MM.1S (cell line): ENCODE results near the gene CPB2.

Experiments
- DNase-seq: peaks from one replicate; pipeline ENCODE4 v3.0.0-alpha.2; 2015
- H2AFZ ChIP-seq: fragments of 300-600 bp; sonication (generic); 2 replicates; pipeline ENCODE4 v1.6.0; 2016; ENCODE audit warnings: antibody characterized with exemption, low read length
- H3F3A ChIP-seq: fragments of 300-600 bp; sonication (generic); 2 replicates; pipeline ENCODE4 v1.6.1; 2016; ENCODE audit warnings: mild to moderate bottlenecking, antibody characterized with exemption, low read length, moderate library complexity, mixed read lengths; ENCODE audit not compliant: insufficient read depth
- H3K27ac ChIP-seq: fragments of 300-600 bp; sonication (generic); 2 replicates; pipeline ENCODE4 v1.5.1; 2016; ENCODE audit warnings: mild to moderate bottlenecking, low read length
- H3K27me3 ChIP-seq: fragments of 300-600 bp; sonication (generic); replicated peaks from 2 replicates; pipeline ENCODE4 v1.6.0; 2016; ENCODE audit warnings: low read length; ENCODE audit not compliant: insufficient read depth
- H3K36me3 ChIP-seq: fragments of 300-600 bp; sonication (generic); replicated peaks from 2 replicates; pipeline ENCODE4 v1.6.1; 2016; ENCODE audit warnings: mild to moderate bottlenecking, low read length, mixed read lengths; ENCODE audit not compliant: insufficient read depth
- H3K4me1 ChIP-seq: fragments of 300-600 bp; sonication (generic); 2 replicates; pipeline ENCODE4 v1.6.1; 2016; ENCODE audit warnings: low read length, mixed read lengths
- H3K4me2 ChIP-seq: fragments of 300-600 bp; sonication (generic); 2 replicates; pipeline ENCODE4 v1.6.0; 2016; ENCODE audit warnings: low read depth, low read length
- H3K4me3 ChIP-seq: fragments of 300-600 bp; sonication (generic); 2 replicates; pipeline ENCODE4 v1.5.1; 2016; ENCODE audit warnings: low read length, mixed read lengths
- H3K79me2 ChIP-seq: fragments of 300-600 bp; sonication (generic); 2 replicates; pipeline ENCODE4 v1.6.1; 2016; ENCODE audit warnings: mixed run types, low read length, mixed read lengths
- H3K9ac ChIP-seq: fragments of 300-600 bp; sonication (generic); 2 replicates; pipeline ENCODE4 v1.6.1; 2016; ENCODE audit warnings: low read length, mixed read lengths
- H3K9me2 ChIP-seq: fragments of 300-600 bp; sonication (generic); replicated peaks from 2 replicates; pipeline ENCODE4 v1.6.1; 2016; ENCODE audit warnings: mild to moderate bottlenecking, low read length, mixed read lengths; ENCODE audit not compliant: insufficient read depth
- H3K9me3 ChIP-seq: fragments of 300-600 bp; sonication (generic); replicated peaks from 2 replicates; pipeline ENCODE4 v1.6.1; 2016; ENCODE audit warnings: mild to moderate bottlenecking, low read length, mixed read lengths; ENCODE audit not compliant: insufficient read depth
- H4K20me1 ChIP-seq: fragments of 300-600 bp; sonication (generic); 2 replicates; pipeline ENCODE4 v1.6.1; 2016; ENCODE audit warnings: mild to moderate bottlenecking, low read length, moderate library complexity, mixed read lengths; ENCODE audit not compliant: insufficient read depth
- EZH2 ChIP-seq: fragments of 300-600 bp; sonication (generic); optimal IDR thresholded peaks from 2 replicates; pipeline ENCODE3; 2017; ENCODE audit warnings: low read depth, mild to moderate bottlenecking, antibody characterized with exemption, low read length, mixed read lengths
- EZH2phosphoT487 ChIP-seq: fragments of 300-600 bp; sonication (generic); IDR thresholded peaks from 2 replicates; pipeline ENCODE4 v1.6.1; 2018; ENCODE audit warnings: antibody characterized with exemption, low read length
- TF ChIP-seq, protein P1 (sequence below): fragments of 300-600 bp; sonication (generic); IDR thresholded peaks from 2 replicates; pipeline ENCODE4 v1.5.1; 2016; ENCODE audit warnings: antibody characterized with exemption, low read length, mixed read lengths

Gene CPB2

DNA sequence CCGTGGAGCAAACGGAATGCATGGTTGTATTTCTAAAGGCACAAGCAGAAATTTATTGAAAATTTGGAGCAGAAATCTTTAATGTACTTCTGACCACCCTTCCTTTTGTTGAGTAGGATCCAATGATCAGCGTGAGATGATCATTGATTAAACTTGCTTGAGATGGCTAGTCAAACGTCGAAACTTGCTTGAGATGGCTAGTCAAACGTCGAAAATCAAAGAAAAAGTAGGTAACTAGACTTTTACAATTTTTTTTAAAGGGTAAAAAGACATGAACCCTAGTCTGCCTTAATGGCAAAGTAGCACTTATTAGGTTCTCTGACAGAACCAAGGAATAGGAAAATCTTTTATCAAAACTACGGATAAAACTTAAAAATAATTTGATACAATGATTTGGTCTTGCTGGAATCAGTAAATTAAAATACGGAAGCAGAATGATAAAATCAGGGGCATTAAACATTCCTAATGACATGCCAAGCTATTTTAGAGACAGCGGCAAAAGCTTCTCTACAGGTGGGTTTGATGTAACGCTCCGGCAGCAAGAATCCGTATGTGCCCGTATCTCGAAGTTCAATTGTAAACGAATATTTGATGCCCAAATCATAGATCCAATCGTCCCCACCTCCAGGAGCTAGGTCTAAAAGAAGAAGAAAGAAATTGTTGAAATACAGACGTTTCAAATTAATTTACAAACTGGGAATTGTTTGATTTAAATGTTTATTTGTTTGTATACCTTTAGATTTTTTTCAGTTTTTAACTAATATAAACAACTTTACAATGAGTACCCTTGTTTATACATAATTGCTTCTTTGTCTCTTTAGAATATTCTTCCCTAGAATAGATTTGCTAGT, 51.4 kb downstream of the CPB2 start:
- Histone ChIP-seq H4K20me1 (no peaks in the 10 kb centered on the region), H3K79me2 (peaks cover 38% of the 10 kb centered on the region), H3K4me3 (peak overlapping the region; percentile 85), H2AFZ (peak overlapping the region; percentile 88), H3F3A (peaks cover 8% of the 10 kb centered on the region; the same call in 1 of the 2 replicates), H3K27ac (no peak overlapping the region), H3K9me3 (no peaks in the 10 kb centered on the region), H3K4me1 (peaks cover 10% of the 10 kb centered on the region; the same call in 1 of the 2 replicates), H3K9ac (peak overlapping the region; percentile 79; the same call in 1 of the 2 replicates), H3K27me3 (no peaks in the 10 kb centered on the region), H3K4me2 (peak overlapping the region; percentile 74), H3K9me2 (no peaks in the 10 kb centered on the region), H3K36me3 (no peaks in the 10 kb centered on the region)
- DNase-seq = peak; percentile 6
- TF ChIP-seq EZH2phosphoT487 (no peak), EZH2 (no peak)
- TF ChIP-seq, protein P1, sequence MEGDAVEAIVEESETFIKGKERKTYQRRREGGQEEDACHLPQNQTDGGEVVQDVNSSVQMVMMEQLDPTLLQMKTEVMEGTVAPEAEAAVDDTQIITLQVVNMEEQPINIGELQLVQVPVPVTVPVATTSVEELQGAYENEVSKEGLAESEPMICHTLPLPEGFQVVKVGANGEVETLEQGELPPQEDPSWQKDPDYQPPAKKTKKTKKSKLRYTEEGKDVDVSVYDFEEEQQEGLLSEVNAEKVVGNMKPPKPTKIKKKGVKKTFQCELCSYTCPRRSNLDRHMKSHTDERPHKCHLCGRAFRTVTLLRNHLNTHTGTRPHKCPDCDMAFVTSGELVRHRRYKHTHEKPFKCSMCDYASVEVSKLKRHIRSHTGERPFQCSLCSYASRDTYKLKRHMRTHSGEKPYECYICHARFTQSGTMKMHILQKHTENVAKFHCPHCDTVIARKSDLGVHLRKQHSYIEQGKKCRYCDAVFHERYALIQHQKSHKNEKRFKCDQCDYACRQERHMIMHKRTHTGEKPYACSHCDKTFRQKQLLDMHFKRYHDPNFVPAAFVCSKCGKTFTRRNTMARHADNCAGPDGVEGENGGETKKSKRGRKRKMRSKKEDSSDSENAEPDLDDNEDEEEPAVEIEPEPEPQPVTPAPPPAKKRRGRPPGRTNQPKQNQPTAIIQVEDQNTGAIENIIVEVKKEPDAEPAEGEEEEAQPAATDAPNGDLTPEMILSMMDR = no peak

DNA sequence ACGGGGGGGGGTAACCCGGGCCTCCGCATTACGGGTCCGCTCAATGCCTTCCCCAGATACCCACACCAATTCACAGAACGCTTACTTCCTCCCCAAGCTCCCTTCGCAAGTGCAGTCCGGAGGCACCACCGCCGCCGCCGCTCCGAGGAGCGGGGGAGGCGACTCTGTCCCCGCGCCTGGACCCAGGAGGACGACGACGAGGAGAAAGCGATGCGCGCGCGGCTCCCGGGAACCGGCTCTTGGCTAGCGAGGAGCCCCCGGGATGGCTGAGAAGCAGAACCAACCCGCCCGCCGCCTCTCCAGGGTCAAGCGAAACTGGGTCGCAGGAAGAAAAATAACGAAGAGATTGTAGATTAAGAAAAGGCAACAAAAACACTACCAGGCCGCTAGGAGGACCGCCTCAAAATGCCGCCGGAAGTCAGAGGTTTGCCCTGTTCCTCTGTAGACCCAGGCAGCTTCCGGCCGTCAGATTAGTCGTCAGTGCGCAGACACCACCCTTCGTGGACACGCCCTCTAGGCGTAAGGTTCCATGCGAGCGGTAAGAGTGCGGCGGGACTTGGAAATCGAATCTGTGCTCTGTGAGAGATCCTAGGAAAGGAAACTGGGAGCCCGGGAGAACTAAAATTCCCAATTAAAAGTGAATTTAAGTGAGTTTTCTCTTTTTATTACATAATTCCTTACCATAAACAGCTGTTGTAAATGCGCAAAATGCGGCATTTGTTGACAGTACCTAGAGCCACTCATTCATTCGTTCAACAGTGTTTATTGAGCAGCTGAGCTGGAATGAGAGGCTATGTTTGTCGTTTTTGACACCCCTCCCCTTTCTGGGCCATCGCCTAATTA, 52.3 kb downstream of the CPB2 start, which contains the start of gene ZC3H13:
Gene ZC3H13 (minus strand): TSS at position 428 of the 843 bp plus-strand sequence. CDS start 7,239 bp downstream, outside the sequence.
- no peaks in the 10 kb centered on the region for H3K9me3 ChIP-seq
- no peaks in the 10 kb centered on the region for H4K20me1 ChIP-seq
- peak within 1 kb of the TSS; percentile 74 for H3K4me2 ChIP-seq
- peak; percentile 88 for DNase-seq
- H3K27me3 ChIP-seq = no peaks in the 10 kb centered on the region
- H3K9me2 ChIP-seq = no peaks in the 10 kb centered on the region
- H3K27ac ChIP-seq = peak within 1 kb of the TSS; percentile 74
- H3K4me1 ChIP-seq = peaks cover 10% of the 10 kb centered on the region; the same call in 1 of the 2 replicates
- H3K4me3 ChIP-seq = peak within 1 kb of the TSS; percentile 85
- no peak for TF ChIP-seq EZH2
- TF ChIP-seq, protein P1 = peak; percentile 16; the same call in 1 of the 2 replicates
- peak within 1 kb of the TSS; percentile 79 for H3K9ac ChIP-seq
- H3K79me2 ChIP-seq = peaks cover 42% of the 10 kb centered on the region
- no peaks in the 10 kb centered on the region for H3K36me3 ChIP-seq
- H2AFZ ChIP-seq = peak within 1 kb of the TSS; percentile 88
- peaks cover 8% of the 10 kb centered on the region; the same call in 1 of the 2 replicates for H3F3A ChIP-seq

DNA sequence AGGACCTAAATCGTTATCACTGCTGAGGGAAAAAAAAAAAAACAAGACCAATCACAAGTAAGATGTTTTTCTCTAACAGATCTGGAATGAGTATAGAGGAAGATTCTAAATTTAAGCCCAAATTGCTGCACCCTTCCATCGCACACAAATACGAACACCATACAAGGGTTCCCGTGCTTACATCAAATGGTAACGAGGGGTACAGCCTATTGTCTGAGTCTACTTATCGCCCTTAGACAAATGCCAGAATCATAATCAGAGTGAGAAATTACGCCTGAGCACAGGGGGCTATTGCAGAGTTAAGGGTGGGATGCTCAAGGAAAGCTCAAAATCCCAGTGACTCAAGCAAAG, 52.9 kb downstream of the CPB2 start:
- Histone ChIP-seq H3K9me2 (no peaks in the 10 kb centered on the region), H3K9me3 (no peaks in the 10 kb centered on the region), H3K36me3 (no peaks in the 10 kb centered on the region), H3K79me2 (peaks cover 46% of the 10 kb centered on the region), H2AFZ (peak overlapping the region; percentile 69), H3F3A (peaks cover 8% of the 10 kb centered on the region; the same call in 1 of the 2 replicates), H3K27me3 (no peaks in the 10 kb centered on the region), H3K4me1 (peaks cover 10% of the 10 kb centered on the region; the same call in 1 of the 2 replicates), H3K4me2 (peak overlapping the region; percentile 68), H4K20me1 (no peaks in the 10 kb centered on the region), H3K4me3 (peak overlapping the region; percentile 85), H3K9ac (peak overlapping the region; percentile 79), H3K27ac (peak overlapping the region; percentile 74; the same call in 1 of the 2 replicates)
- peak; percentile 6 for DNase-seq
- TF ChIP-seq EZH2phosphoT487 (no peak), EZH2 (no peak)
- TF ChIP-seq, protein P1 = no peak
